GM18870 (cell line): Measurements from ENCODE around the gene SLC6A1.

Experiments
- ATAC-seq: cut with Tn5 transposase; IDR thresholded peaks from one replicate; pipeline ENCODE4 v1.9.1; 2021; ENCODE audit warnings: moderate library complexity; ENCODE audit not compliant: unreplicated experiment

SLC6A1 gene

DNA sequence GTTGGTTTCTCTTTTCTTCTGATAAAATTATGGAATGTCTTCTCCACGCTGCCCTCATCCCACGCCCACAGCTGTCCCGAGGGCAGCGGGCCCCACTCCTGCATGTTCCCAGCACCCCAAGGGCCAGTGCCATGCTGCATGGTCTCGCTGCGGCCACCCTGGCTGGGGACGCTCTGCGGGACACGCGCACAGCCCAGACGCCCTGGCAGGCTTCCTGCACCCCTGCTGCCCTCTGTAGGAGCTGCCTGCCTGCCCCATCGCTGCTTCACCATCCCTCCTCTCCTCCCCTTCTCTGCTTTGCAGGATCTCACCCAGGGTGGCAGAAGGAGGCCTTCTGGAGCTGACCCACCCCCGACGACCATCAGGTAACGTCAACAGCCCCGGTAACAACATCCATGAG lies 22.8 kb downstream of the SLC6A1 start:
- ATAC-seq, result no peak

DNA sequence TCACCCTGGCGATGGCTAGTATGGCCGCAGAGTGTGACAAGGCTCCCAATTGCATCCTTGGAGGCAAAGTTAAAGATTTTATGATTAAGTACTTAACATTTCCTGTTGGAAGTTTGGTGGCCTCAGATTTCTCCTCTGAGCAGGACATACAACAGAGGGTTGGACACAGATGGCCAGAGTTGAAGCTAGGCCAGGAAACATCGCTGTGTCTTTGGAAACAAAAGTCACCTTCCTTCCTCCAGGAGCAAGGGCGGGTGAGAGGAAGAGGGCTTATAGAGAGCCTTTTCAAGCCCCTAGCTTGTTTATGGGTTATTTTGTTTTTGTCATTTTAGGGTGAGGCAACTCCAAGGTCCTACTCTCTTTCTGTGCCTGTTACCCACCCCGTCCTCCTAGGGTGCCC lies 24.2 kb downstream of the SLC6A1 start:
- ATAC-seq, result no peak

DNA sequence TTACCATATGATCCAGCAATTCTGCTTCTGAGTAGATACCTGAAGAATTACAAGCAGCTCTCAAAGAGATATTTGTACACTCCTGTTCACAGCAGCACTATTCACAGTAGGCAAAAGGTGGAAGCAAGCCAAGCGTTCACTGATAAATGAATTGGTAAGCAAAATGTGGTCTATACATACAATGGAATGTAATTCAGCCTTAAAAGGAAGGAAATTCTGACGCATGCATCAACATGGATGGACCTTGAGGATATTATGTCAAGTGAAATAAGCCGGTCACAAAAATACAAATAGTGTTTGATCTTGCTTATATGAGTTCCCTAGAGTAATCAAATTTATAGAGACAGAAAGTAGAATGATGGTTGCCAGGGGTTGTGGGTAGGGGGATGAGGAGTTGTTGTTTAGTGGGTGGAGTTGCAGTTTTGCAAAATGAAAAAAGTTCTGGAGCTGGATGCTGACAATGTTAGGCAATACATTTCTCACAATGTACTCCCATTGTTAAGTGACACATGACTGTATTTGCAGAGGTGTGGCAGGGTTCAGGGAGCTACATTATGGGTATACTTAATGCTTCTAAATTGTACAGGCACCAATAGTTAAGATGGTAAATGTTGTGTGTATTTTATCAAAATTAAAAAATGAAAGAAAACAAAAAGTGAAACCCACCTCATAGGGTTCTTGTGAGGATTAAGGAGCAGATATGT lies 26.7 kb downstream of the SLC6A1 start:
- ATAC-seq, result no peak

DNA sequence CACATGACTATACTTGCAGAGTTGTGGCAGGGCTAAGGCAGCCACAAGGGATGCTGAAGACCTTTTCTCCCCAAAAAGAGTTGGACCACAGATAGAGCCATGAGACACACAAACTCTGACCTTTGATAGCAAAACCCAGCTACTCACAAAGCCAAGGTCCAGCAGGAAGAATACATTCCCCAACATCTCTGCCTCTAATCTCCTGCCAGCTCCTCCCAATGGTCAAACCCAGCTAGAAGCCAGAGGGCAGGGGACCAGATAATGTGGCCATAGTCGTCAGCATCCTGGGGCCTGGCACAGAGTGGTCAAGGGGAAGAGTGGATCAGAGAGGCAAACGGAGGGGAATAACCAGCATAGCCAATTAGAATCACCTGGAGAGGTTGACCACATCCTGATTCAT lies 28.2 kb downstream of the SLC6A1 start:
- ATAC-seq, result no peak

DNA sequence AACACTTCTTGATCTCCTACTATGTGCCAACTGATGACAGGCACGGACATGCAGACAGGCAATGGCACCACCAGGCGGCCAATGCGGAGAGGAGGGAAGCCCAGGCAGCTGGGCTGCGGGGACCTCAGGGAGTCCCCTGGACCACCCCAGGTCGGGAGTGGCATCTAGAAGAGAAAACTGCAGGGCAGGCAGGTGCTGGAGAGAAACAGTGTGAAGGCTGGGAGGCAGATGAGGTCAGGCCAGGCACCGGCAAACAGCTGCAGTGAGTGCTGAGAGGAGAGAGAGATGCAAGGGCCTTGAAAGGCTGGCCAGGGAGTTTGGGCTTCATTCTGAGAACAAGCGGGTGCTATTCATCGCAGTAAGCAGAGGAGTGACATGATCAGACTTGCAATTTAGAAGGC lies 29.1 kb downstream of the SLC6A1 start:
- ATAC-seq, result no peak

DNA sequence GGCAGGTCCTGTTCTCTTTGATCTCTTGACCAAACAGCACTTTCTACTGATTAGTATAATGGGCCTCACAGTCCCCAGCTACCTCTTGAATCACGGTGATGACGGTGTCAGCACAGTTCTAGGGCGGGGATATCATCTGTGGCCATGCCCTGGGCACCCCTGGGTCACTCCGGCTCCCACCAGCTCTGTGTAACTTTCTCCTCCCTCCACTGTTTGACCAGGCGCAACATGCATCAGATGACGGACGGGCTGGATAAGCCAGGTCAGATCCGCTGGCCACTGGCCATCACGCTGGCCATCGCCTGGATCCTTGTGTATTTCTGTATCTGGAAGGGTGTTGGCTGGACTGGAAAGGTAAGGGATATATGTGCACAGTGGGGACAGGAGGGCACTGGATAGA lies 29.6 kb downstream of the SLC6A1 start:
- no peak for ATAC-seq

DNA sequence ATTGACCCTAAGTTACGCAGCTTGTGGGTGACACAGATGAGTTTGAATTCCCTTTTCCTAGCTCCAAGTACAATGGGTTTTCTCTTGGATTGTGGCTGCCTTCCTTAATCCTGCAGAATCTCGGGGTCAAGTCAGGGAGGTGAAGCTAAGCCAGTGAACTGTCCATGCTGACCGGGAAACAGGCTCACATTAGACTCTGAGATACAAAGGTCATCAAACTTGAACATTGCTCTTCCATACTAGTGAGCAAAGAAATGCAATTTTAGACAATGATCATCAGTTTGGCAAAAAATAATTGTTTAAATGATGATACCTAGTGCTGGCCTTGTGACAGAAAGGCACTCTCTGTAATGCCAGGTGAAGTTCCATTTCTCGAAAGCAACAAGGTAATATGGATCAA lies 31.6 kb downstream of the SLC6A1 start:
- no peak for ATAC-seq

DNA sequence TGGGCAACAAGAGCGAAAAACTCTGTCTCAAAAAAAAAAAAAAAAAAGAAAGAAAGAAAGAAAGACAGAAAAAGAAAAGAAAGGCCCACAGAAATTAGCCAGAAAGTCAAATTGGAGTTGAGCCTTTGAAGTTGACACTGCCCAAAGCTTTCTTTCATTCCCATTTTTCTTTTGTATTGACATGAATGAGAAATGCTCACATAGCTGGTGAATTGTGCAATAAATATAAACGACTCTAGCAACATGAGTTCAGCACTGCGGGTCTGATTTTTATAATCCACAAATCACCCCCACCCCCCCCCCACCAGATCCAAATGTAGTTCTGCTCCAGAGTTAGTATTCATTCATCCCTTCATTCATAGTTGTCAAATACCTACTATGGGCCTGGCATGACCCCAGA lies 37.4 kb downstream of the SLC6A1 start:
- no peak for ATAC-seq

DNA sequence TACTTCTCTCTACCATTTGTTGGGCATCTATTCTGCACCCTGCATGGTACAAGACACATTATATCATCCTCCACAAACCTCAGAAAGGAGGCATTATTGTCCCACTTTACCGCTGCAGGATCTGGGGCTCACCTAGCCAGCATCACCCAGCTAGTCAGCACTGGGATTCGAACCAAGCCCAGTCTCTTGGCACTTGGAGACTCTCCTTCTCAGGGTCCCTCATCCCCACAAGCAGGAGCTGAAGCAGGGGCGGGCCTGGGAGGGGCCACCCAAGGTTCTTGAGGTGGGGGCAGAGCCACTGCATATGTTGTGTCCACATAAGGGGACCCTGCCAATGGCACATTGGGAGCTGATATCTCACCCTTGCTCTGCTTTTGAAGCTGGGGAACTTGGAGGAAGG lies 41.3 kb downstream of the SLC6A1 start:
- no peak for ATAC-seq

DNA sequence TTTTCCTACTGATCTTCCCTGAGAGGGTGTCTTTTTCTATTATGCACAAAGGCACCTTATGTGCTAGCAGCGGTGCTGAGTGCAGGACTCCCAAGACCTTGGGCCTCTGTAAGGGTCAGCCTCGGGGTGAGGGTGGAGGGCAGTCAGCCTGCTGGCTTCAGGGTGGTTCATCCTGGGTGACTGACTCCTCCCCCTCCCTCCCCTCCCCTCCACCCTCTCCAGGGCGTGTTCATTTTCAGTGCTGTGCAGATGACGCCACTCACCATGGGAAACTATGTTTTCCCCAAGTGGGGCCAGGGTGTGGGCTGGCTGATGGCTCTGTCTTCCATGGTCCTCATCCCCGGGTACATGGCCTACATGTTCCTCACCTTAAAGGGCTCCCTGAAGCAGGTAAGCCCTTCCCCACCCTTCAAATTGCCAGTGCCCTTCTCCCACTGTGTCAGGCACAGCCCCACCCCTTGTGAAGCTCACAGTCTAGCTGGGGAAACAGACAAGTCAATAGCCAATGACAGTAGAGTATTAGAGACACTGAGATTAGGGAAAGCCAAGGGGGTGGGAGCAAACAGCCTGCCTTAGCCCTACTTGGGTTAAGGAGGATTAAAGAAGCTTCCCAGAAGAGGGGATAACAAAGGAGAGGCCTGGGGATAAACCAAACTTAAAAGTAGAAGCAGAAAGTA lies 41.9 kb downstream of the SLC6A1 start:
- no peak for ATAC-seq

DNA sequence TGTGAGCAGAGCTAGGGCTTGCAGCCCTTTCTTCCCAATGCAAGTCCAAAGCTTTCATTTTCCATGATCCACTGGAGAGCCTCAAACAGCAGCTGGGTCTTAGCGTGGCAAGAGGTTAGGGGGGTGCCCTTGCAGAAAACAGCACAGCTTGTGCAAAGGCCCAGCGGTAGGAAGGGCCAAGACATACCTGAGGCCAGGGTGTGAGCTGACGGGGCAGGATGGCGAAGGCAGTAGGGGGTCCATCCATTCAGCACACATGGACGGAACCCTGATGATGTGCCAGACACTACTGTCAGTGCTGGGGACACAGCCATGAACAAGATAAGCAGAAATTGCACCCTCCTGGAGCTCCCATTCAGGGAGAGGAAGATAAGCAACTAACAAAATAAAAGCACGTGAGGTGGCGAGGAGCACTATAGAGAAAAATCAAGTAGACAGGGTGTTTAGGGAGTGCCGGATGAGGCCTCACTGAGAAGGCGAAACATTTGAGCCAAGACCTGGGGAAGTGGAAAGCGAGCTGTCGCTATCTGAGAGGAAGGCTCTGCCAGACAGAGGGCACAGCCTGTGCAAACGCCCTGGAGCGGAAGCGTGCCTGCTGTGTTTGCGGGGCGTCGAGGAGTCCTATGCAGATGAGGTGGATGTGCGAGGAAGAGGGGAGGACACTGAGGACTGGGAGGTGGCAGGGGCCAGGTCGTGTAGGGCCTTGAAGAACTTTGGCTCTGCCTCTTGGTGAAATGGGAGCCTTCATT lies 43.4 kb downstream of the SLC6A1 start:
- no peak for ATAC-seq

DNA sequence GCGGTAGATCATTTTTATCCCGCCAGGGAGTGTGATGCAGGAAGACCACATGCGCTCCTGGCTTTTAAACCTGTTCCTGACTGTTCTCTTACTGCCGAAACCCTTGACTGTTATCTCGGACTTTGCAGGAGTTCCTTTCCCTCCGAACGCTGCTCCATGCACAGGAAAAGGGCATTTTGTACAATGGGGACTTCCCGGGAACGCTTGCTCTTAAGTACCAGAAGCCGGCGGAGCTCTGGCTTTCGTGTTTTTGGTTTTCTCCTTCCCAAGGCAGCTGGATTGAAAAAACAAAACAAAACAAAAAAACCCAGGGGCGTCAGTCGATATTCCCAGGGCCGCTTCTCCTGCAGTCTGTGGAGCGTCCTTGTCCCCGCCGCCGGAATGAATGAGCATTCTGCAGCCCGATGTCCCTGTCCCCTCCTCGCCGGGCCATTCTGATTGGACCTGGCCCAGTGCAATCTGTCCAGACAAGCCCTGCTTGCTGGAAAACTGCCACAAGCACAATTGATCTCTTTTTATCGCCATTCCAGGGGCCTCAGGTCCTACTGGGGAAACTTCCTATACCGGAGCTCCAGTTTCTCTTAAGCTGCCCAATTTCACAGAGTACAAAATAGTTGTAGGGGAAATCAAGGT lies 44.8 kb downstream of the SLC6A1 start:
- ATAC-seq, result no peak

DNA sequence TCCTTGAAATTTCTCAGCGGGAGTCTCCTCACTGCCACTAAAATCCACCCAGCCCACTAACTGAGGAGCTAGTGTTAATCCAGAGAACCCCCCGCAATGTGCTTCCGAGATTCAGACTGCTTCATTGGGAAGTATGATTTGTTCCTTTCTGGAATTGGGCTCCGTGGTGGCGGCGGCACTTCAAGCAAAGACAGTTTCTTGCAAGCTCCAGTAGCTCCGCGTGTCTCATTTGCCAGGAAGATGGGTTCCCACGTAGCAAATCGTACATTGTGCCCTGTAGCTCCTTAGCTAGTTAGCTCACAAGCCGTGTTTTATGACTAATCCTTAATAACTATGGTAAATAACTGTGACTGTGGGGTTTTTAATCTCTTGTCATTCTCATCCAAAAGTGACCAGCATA lies 45.4 kb downstream of the SLC6A1 start:
- ATAC-seq, result no peak

DNA sequence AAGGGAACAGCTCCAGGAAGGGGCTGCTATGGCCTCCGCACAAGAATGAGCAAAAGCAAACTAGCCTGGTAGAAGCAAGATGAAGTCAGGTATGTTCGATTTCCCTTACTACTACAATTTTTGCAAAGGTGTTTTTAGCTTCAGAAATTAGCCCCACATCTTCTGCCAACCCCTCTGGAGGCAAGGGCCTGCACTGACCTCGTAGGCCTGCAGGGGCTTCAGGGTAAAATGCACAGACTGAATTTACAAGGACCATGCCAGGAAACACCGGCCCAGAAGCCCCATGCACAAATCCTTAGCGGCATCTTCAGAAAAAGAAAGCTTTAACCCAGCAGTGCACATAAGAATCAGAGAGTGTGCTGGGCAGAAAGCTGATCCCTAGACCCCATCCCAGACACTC lies 53.0 kb downstream of the SLC6A1 start:
- ATAC-seq, result no peak

DNA sequence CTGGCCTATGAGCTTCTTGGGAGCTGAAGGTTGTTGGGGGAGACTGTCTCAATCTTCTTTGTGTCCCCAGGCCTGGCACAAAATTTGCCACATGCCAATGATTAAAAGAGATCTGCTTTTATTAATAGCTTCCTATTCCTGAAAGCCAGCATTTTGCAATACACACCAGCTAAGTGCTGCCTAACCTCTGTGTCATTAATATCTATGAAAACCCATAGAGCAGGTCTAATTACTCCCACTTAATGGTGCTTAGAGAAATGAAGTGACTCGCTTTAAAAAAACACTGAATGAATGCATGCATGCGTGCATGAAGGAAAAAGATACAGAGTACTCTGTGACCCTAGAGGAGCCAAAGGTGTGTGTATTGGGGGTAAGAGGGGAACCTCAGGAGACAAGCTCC lies 55.0 kb downstream of the SLC6A1 start:
- ATAC-seq, result no peak

DNA sequence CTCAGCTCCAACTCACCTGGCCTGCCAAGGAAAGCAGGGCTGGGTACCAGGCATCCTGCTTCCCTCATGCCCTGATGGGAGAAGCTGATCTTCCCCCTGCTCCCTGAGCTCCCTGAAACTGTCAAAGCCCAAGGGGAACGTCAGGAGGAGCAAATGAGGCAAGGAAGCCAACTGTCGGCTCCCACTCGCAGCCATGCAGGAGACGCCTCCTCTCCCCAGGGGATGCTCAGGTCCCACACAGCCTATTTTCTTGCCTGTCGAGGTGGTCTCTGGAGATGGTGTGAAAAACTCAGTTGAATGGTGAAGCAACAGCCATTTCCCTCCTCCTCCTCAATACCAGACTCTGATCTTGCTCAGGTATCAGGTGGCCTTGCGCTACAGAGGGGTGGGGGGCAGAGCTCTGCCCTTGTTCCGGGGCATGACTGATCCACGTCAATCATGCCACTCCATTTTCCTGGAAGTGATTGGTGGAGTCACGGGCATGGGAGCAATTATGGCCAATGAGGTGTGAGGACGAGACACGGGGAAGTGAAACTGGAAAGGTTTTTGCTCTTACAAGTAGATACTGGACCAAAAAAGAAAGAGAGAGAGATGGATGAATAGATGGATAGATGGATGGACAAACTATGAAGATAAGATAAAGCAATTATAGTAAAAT lies 58.2 kb downstream of the SLC6A1 start:
- no peak for ATAC-seq

DNA sequence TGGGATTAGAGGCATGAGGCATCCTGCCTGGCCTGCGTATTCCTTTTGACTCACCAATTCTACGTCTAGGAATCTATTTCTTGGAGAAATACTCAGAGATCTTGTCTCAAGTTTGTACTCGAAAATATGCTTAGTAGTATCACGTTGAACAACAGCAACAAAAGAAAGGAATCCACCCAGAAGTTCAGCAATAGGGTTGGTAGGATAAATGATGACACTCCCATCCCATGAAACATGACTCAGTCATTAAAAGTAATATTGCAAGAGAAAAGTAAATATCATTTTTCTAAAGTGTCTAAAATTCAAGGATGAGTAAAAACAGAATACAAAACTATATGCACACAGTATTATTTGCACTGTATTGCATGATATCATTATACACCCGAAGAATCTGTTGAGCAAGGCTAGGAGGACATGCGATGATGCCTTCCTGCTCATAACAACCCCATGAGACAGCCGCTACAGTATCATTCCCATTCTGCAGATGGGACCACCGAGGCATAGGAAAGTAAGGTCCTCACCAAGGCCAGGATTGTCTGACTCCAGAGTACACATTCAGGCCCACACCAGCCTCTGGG lies 61.5 kb downstream of the SLC6A1 start:
- ATAC-seq, result no peak

DNA sequence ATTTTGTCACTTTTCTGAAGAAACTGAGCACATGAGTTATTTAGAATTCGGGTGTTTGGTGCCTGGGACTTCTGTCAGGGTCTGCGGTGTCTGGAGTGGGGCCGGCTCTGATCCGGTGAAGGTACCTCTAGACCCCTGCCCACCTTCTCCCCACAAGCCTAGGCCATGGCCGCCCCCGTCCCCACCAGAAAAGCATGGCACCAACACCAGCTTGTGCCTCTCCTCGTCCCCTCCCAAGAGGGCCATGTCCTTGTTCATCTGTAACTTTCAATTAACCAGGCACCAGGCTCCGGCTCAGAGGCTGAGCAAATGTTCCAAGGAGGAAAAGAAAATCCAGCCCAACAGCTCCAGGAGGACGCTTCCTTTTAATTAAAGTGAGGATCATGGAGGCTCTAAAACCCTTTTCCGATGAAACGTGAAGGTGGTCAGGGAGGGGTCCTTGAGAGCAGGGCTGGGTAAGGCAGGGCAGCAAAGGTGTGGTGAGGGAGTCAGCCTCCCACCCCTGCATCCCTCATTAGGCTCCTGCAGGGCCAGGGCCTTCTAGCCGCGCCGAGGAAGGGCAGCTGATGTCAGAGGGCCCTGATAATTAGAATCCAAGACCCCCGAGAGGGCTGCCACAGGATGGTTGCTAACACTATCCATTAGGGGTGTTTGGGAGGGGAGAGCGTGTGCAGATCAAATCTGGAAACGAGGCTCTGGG lies 62.3 kb downstream of the SLC6A1 start:
- no peak for ATAC-seq

DNA sequence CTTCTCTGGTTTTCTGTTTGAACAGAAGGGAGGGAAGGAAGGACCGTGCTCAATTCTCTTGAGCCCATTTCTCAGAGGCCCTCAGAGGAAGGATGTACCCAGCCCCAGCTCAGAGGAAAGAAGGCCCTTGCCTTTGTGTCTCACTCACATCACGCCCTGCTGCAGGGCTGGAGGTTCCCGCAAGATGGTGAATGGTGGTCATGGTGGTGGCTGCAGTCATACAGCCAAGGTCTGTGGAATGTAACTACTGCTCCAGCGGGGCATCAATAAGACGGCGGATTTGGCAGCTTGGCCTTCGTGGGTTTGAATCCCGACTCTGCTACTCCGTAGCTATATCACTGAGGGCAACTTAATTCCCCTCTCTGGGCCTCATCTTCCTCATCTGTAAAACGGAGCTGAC lies 62.9 kb downstream of the SLC6A1 start:
- no peak for ATAC-seq

DNA sequence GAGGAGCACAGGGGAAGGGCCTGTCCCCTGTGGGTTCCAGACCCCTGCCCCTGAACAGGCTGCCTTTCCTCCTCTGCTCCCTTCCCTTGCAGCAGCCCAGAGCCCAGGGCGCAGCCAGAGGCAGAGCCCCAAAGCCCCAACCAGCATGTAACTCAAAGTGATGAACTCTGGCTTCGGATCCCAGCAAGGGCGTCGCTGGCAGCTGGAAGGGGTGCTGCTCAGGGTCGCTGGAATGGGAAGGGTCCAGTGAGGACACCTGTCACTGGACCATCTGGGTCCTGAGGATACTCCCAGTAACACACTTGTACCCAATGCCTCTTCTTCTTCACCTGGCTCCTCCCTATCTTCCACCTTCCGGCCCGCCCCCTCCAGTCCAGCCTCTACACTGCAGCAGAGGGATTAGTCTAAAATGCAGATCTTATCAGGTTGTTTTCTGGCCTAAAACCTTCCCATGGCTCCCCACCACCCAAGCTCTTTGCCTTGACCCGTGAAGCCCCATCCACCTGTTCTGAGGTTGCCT lies 64.0 kb downstream of the SLC6A1 start:
- no peak for ATAC-seq
